Measurements from ENCODE around the gene MAF.

GRCh38 chr16:79560923-79561322 lies 39.6 kb downstream of the MAF start:
- no peak for TF ChIP-seq REST (IDR thresholded peaks at IDR 0.05; ENCODE audit: low read depth)
- no peak for TF ChIP-seq EGR1 (IDR thresholded peaks at IDR 0.05)
- TF ChIP-seq RAD21 (IDR thresholded peaks at IDR 0.05; ENCODE audit: low read depth): no peak
- TF ChIP-seq EP300 (IDR thresholded peaks at IDR 0.05; ENCODE audit: borderline replicate concordance): no peak
- TF ChIP-seq CEBPB (IDR thresholded peaks at IDR 0.05): no peak
- no peak for TF ChIP-seq MAX (IDR thresholded peaks at IDR 0.05)
- TF ChIP-seq TEAD4 (IDR thresholded peaks at IDR 0.05): no peak
- TF ChIP-seq TCF12 (IDR thresholded peaks at IDR 0.05; ENCODE audit: low read depth): no peak
- no peak for TF ChIP-seq TAF1 (IDR thresholded peaks at IDR 0.05; ENCODE audit: low read depth)
- no peak for TF ChIP-seq NFIC (IDR thresholded peaks at IDR 0.05)
- TF ChIP-seq YY1 (IDR thresholded peaks at IDR 0.05; ENCODE audit: low read depth): no peak

Data from Ishikawa (cell line).